HTR-8/SVneo (cell line): ENCODE measurements around the gene ENAH.

ENCODE experiments used
- DNase-seq: peaks from one replicate; pipeline ENCODE4 v3.0.0; 2011; ENCODE audit warnings: low spot score, mixed read lengths; ENCODE audit not compliant: insufficient read length
- FAIRE-seq: peaks from 2 replicates; lab custom pipeline; 2011; peaks lifted over from hg19 to GRCh38; lab: Jason Lieb, UNC

ENAH gene

GRCh38 chr1:225448146-225448805 lies 204.6 kb downstream of the ENAH start:
- FAIRE-seq: no peak
- no peak for DNase-seq

- FAIRE-seq (no peak), DNase-seq (no peak)
Measured at GRCh38 chr1:225447650-225448089, 205.3 kb downstream of the ENAH start.

- DNase-seq: no peak
- FAIRE-seq: no peak
Measured at GRCh38 chr1:225446981-225447615, 205.8 kb downstream of the ENAH start.

DNA sequence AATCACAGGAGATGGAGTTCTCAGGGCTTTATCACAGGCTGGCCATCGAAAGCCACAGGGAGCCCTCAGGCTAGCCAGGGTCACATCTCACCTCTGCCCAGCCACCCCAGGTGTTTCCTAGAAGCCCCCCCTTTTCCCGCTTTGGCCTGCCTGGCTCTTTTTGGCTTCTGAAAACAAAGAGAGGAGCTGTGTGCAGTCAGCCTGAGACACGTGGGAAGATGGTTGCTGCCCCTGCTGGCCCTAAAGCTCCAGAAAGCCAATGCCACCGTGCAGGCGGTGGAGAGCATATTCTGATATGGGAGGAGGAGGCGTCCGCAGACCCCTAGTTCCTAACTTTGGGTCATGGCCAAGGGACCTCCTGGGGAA lies 206.3 kb downstream of the ENAH start:
- DNase-seq (no peak), FAIRE-seq (no peak)

GRCh38 chr1:225445639-225446594 lies 207.0 kb downstream of the ENAH start:
- FAIRE-seq: no peak
- DNase-seq: no peak

- DNase-seq (no peak), FAIRE-seq (no peak)
Measured at GRCh38 chr1:225442123-225442505, 210.8 kb downstream of the ENAH start.

DNA sequence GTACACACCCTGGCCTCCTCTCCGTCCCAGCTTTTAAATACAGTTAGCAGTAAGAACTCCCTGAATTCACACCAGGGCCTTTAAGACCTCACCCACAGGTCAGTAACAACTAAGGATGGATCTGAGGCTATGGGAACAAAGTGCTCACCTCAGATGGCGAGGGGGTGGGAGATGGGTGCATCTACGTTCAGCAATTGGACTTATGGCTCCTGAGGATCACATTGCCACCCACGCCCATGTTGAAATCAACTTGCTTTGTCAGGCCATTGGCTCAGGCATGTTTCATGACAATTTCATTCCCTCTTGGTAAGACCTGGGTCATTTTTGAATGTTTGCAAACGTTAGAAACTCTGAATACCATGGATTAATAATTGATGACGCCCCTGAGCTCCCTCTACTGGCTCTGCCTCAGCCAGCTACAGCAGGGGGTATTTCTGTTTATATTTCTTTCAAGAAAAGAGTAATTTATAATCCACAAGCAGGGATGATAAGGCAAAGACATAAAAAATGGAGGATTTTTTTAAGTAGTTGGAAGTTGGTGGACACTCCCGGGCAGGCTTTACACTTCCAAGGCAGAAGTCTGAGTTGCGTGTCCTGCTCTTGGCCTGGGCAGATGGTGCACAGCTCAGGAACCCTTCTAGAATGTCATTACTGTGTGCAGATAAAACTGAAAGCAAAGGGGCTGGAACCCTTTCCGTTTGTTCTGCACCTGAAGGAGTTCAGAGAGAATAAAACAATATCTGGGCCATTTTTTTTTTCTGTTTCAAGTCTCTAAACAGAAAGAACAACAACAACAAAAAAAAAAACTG lies 211.4 kb downstream of the ENAH start:
- no peak for DNase-seq
- FAIRE-seq: no peak

GRCh38 chr1:225440380-225441221 lies 212.3 kb downstream of the ENAH start:
- FAIRE-seq: no peak
- no peak for DNase-seq

- FAIRE-seq (no peak), DNase-seq (no peak)
Measured at GRCh38 chr1:225437710-225438437, 215.0 kb downstream of the ENAH start.
